HepG2 (cell line): ENCODE results near the gene TRAPPC4. TPM values are rescaled to one million over a fixed set of nuclear protein-coding genes. Genes with fewer than 3 reads are reported as not detected.

Source experiments
- ATAC-seq: fragments of 200-7000 bp; cut with Tn5 transposase; 3 replicates; pipeline ENCODE4 v1.9.1; 2020; ENCODE audit warnings: mild to moderate bottlenecking, moderate library complexity
- BruUV-seq: library from RNA; stranded (reverse); fragments of 400-500 nt; replicated peaks from 2 replicates; lab custom pipeline; 2021; lab: Mats Ljungman, UMichigan
- CTCF ChIA-PET: fragments of 300-600 bp; formaldehyde crosslinking; extraction: SDS; loops from one replicate; lab custom pipeline; 2021; ENCODE audit warnings: low total read pairs, inconsistent platforms, low intra/inter-chr PET ratio; lab: Yijun Ruan, JAX
- POLR2A ChIA-PET: fragments of 350-600 bp; sonication (Branson Sonifier 250); formaldehyde crosslinking; loops from one replicate; lab custom pipeline; 2020; ENCODE audit warnings: antibody characterized with exemption, inconsistent platforms; lab: Yijun Ruan, JAX
- DNase-seq: peaks from one replicate; pipeline ENCODE4 v3.0.0-alpha.2; 2015; ENCODE audit warnings: low spot score
- FAIRE-seq: peaks from 3 replicates; lab custom pipeline; 2011; peaks lifted over from hg19 to GRCh38; lab: Jason Lieb, UNC
- H2AFZ ChIP-seq: one replicate; pipeline ENCODE4 v1.6.1; 2011; ENCODE audit warnings: low read length, inconsistent platforms
- H3K27ac ChIP-seq: fragments of 300-600 bp; 3 replicates; pipeline ENCODE4 v1.8.0; 2011; ENCODE audit warnings: mixed run types, mild to moderate bottlenecking, mixed read lengths, low read length, inconsistent platforms; ENCODE audit not compliant: insufficient read depth; ENCODE audit errors: extremely low read length
- H3K27me3 ChIP-seq, 2 experiments: fragments of 200-600 bp in 1 of 2; 2 replicates in 1 of 2; 3 replicates in 1 of 2; pipeline versions ENCODE4 v1.6.0 to v1.8.0; 2011; ENCODE audit warnings: low read length in 2 of 2, mild to moderate bottlenecking in 2 of 2, moderate library complexity in 2 of 2, inconsistent platforms in 1 of 2; ENCODE audit not compliant: insufficient read depth in 2 of 2, control insufficient read depth in 1 of 2
- H3K36me3 ChIP-seq, 2 experiments: fragments of 200-600 bp in 1 of 2; replicated peaks in 1 of 2; 2 replicates in 1 of 2; 3 replicates in 1 of 2; pipeline versions ENCODE4 v1.5.1 to v1.8.0; 2011; ENCODE audit warnings: low read length in 2 of 2, inconsistent platforms in 1 of 2; ENCODE audit not compliant: insufficient read depth in 2 of 2, control insufficient read depth in 1 of 2
- H3K4me1 ChIP-seq: 2 replicates; pipeline ENCODE4 v1.5.1; 2012; ENCODE audit warnings: low read length, inconsistent platforms; ENCODE audit not compliant: insufficient read depth
- H3K4me2 ChIP-seq: 2 replicates; pipeline ENCODE4 v1.6.0; 2011; ENCODE audit warnings: low read depth, low read length, inconsistent platforms
- H3K4me3 ChIP-seq, 3 experiments: fragments of 200-600 bp in 1 of 3; sonication (generic), shearing (Covaris generic) in 1 of 3; replicated peaks in 1 of 3; 2 replicates each; pipeline ENCODE4 v1.5.1; 2011 to 2016; ENCODE audit warnings: low read length in 3 of 3, inconsistent platforms in 2 of 3, low read depth in 2 of 3, mild to moderate bottlenecking in 2 of 3, control low read depth in 1 of 3, mixed read lengths in 1 of 3; ENCODE audit not compliant: insufficient read depth in 1 of 3
- H3K79me2 ChIP-seq: one replicate; pipeline ENCODE4 v1.6.1; 2011; ENCODE audit warnings: low read length, inconsistent platforms; ENCODE audit not compliant: insufficient read depth
- H3K9ac ChIP-seq: 2 replicates; pipeline ENCODE4 v1.6.0; 2011; ENCODE audit warnings: mild to moderate bottlenecking, low read depth, low read length, inconsistent platforms; ENCODE audit not compliant: insufficient read depth
- H3K9me3 ChIP-seq: 2 replicates; pipeline ENCODE4 v1.5.1; 2012; ENCODE audit warnings: mild to moderate bottlenecking, low read length
- H4K20me1 ChIP-seq: 2 replicates; pipeline ENCODE4 v1.6.0; 2011; ENCODE audit warnings: inconsistent platforms, mild to moderate bottlenecking, low read length, moderate library complexity; ENCODE audit not compliant: insufficient read depth
- ATF7 ChIP-seq, 2 experiments: fragments of 450-650 bp in 1 of 2; sonication (generic) in 1 of 2; formaldehyde crosslinking in 1 of 2; IDR thresholded peaks; 2 replicates each; pipeline versions ENCODE4 v1.4.0 to v1.6.1; 2016 to 2020; ENCODE audit warnings: antibody characterized with exemption in 1 of 2, mild to moderate bottlenecking in 1 of 2, missing genetic modification reagents in 1 of 2
- CREB3 ChIP-seq: sonication (generic); formaldehyde crosslinking; IDR thresholded peaks from 2 replicates; pipeline ENCODE4 v1.5.0; 2020; ENCODE audit warnings: missing genetic modification reagents
- ESRRA ChIP-seq: sonication (generic); formaldehyde crosslinking; IDR thresholded peaks from 2 replicates; pipeline ENCODE4 v1.5.1; 2020; ENCODE audit warnings: mild to moderate bottlenecking, low read depth, missing genetic modification reagents
- MAFG ChIP-seq: sonication (generic); formaldehyde crosslinking; IDR thresholded peaks from 2 replicates; pipeline ENCODE4 v1.5.1; 2020; ENCODE audit warnings: mild to moderate bottlenecking, missing genetic modification reagents
- SSRP1 ChIP-seq: IDR thresholded peaks from 2 replicates; pipeline ENCODE4 v1.6.1; 2016; ENCODE audit warnings: control low read depth
- TCF7L2 ChIP-seq: IDR thresholded peaks from 2 replicates; pipeline ENCODE4 v1.6.1; 2011; ENCODE audit warnings: mild to moderate bottlenecking, low read depth, low read length, moderate library complexity
- WGBS: methylation state at CpG from one replicate; pipeline ENCODE4 v1.1.6; 2017; ENCODE audit warnings: low lambda C conversion rate; 5-methylcytosine and 5-hydroxymethylcytosine counted together
- in situ Hi-C: cut with HindIII; loops from 2 replicates; pipeline ENCODE4 v1.10.0; 2017; ENCODE audit warnings: low pct_unique_long_range_greater_than_20kb; ENCODE audit not compliant: extremely low pct_ligation_motif_present
- intact Hi-C: fragments of 100-400 bp; cut with micrococcal nuclease; formaldehyde crosslinking; loops from one replicate; pipeline ENCODE4 v1.10.0; 2022; ENCODE audit not compliant: unreplicated experiment
- polyA plus RNA-seq, 8 experiments: library from polyadenylated mRNA; depleted of rRNA in 3 of 8; stranded (reverse) in 7 of 8; unstranded in 1 of 8; fragments of >200 nt; fragmentation: Illumina TruSeq in 4 of 8; extraction: Trizol in 4 of 8; gene quantifications; 2 replicates each; pipeline versions ENCODE4 v1.2.1 to v1.2.3, GENCODE V29; 2011 to 2016; ENCODE audit warnings: low read depth in 4 of 8, missing spikeins in 1 of 8, mixed read lengths in 1 of 8; ENCODE audit not compliant: insufficient read depth in 1 of 8
- total RNA-seq, 5 experiments: library from RNA; depleted of rRNA; stranded (reverse); fragments of >200 nt; fragmentation: Illumina TruSeq; extraction: Trizol; gene quantifications; 2 replicates each; pipeline ENCODE4 v1.2.3, GENCODE V29; 2016; ENCODE audit warnings: low read depth in 1 of 5
- TF ChIP-seq, protein P1 (sequence below): sonication (generic); formaldehyde crosslinking; IDR thresholded peaks from 2 replicates; pipeline ENCODE4 v1.4.0; 2020; ENCODE audit warnings: mild to moderate bottlenecking, missing genetic modification reagents
- TF ChIP-seq, protein P2 (sequence below): sonication (generic); formaldehyde crosslinking; IDR thresholded peaks from 2 replicates; pipeline ENCODE4 v1.4.0; 2020; ENCODE audit warnings: missing genetic modification reagents, borderline replicate concordance

TRAPPC4 gene
- total and polyA plus RNA-seq, 2 of the 13 experiments (the other 11 are each of a cell fraction or from before 2014, with no cell fraction given), result 97.4 to 140 TPM

GRCh38 chr11:119061256-119061655 lies 42.7 kb downstream of the TRAPPC4 start:
- ChIA-PET POLR2A (no interaction called here), CTCF (no interaction called here)
- TF ChIP-seq CREB3 (CRISPR knock-in tag) (no peak), ESRRA (no peak), ATF7 (IDR thresholded peaks at IDR 0.05) (no peak), ATF7 (CRISPR knock-in tag; IDR thresholded peaks at IDR 0.05) (no peak)
- no peak overlapping the region for H2AFZ ChIP-seq
- no peak overlapping the region for H3K27ac ChIP-seq
- intact Hi-C loops (no loop called here), in situ Hi-C loops (no loop called here)
- no peak overlapping the region for H3K4me2 ChIP-seq
- H4K20me1 ChIP-seq, result no peaks in the 10 kb centered on the region
- FAIRE-seq, result no peak
- no peak for DNase-seq
- 98% methylated on average over 3 of the region's 3 CpGs for WGBS
- no peaks in the 10 kb centered on the region for H3K27me3 ChIP-seq
- H3K79me2 ChIP-seq, result peaks cover 4% of the 10 kb centered on the region
- BruUV-seq, result no TSS peak
- peaks cover 14% of the 10 kb centered on the region; the same call in 1 of the 2 replicates for H3K4me1 ChIP-seq
- H3K9ac ChIP-seq, result no peak overlapping the region
- no peaks in the 10 kb centered on the region for H3K36me3 ChIP-seq
- H3K9me3 ChIP-seq, result no peaks in the 10 kb centered on the region
- no peak overlapping the region for H3K4me3 ChIP-seq
- ATAC-seq, result no peak

GRCh38 chr11:119062779-119063178 lies 44.2 kb downstream of the TRAPPC4 start:
- in situ Hi-C loops, result no loop called here
- peaks cover 23% of the 10 kb centered on the region for H3K4me1 ChIP-seq
- intact Hi-C loops, result no loop called here
- H3K36me3 ChIP-seq, result no peaks in the 10 kb centered on the region
- no peaks in the 10 kb centered on the region; a peak in 1 of 5 replicates for H3K27me3 ChIP-seq
- no peaks in the 10 kb centered on the region for H4K20me1 ChIP-seq
- no peak overlapping the region for H3K9ac ChIP-seq
- no peak overlapping the region for H3K27ac ChIP-seq
- peaks cover 3% of the 10 kb centered on the region for H3K79me2 ChIP-seq
- no peak for ATAC-seq
- ChIA-PET POLR2A (interaction anchor here (0.9 kb wide), 1 partner anchor 22 kb away, joined by 5 read pairs; the partner anchor contains the start of gene HMBS), CTCF (no interaction called here)
- H3K4me3 ChIP-seq, result no peak overlapping the region
- H3K4me2 ChIP-seq, result no peak overlapping the region
- H2AFZ ChIP-seq, result no peak overlapping the region
- no peak for TF ChIP-seq TCF7L2
- TF ChIP-seq SSRP1 (CRISPR knock-in tag), result no peak
- no peak for TF ChIP-seq MAFG
- TF ChIP-seq, protein P1, sequence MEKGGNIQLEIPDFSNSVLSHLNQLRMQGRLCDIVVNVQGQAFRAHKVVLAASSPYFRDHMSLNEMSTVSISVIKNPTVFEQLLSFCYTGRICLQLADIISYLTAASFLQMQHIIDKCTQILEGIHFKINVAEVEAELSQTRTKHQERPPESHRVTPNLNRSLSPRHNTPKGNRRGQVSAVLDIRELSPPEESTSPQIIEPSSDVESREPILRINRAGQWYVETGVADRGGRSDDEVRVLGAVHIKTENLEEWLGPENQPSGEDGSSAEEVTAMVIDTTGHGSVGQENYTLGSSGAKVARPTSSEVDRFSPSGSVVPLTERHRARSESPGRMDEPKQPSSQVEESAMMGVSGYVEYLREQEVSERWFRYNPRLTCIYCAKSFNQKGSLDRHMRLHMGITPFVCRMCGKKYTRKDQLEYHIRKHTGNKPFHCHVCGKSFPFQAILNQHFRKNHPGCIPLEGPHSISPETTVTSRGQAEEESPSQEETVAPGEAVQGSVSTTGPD, result no peak
- TF ChIP-seq, protein P2, sequence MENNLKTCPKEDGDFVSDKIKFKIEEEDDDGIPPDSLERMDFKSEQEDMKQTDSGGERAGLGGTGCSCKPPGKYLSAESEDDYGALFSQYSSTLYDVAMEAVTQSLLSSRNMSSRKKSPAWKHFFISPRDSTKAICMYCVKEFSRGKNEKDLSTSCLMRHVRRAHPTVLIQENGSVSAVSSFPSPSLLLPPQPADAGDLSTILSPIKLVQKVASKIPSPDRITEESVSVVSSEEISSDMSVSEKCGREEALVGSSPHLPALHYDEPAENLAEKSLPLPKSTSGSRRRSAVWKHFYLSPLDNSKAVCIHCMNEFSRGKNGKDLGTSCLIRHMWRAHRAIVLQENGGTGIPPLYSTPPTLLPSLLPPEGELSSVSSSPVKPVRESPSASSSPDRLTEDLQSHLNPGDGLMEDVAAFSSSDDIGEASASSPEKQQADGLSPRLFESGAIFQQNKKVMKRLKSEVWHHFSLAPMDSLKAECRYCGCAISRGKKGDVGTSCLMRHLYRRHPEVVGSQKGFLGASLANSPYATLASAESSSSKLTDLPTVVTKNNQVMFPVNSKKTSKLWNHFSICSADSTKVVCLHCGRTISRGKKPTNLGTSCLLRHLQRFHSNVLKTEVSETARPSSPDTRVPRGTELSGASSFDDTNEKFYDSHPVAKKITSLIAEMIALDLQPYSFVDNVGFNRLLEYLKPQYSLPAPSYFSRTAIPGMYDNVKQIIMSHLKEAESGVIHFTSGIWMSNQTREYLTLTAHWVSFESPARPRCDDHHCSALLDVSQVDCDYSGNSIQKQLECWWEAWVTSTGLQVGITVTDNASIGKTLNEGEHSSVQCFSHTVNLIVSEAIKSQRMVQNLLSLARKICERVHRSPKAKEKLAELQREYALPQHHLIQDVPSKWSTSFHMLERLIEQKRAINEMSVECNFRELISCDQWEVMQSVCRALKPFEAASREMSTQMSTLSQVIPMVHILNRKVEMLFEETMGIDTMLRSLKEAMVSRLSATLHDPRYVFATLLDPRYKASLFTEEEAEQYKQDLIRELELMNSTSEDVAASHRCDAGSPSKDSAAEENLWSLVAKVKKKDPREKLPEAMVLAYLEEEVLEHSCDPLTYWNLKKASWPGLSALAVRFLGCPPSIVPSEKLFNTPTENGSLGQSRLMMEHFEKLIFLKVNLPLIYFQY (CRISPR knock-in tag), result no peak
- no TSS peak for BruUV-seq
- no peaks in the 10 kb centered on the region for H3K9me3 ChIP-seq
- FAIRE-seq, result no peak
- 93% methylated on average over 5 of the region's 5 CpGs for WGBS
- no peak for DNase-seq
